Panc1 (cell line): ENCODE measurements around the gene TEX264. TPM values are rescaled to one million over a fixed set of nuclear protein-coding genes. Genes with fewer than 3 reads are reported as not detected.

Experiments used
- ATAC-seq: fragments of 200-7000 bp; cut with Tn5 transposase; 2 replicates; pipeline ENCODE4 v1.9.1; 2020; ENCODE audit warnings: mild to moderate bottlenecking, moderate library complexity
- BruUV-seq: library from RNA; stranded (reverse); fragments of 400-500 nt; replicated peaks from 2 replicates; lab custom pipeline; 2021; lab: Mats Ljungman, UMichigan
- CTCF ChIA-PET: fragments of 300-600 bp; sonication (Branson Sonifier 250); formaldehyde crosslinking; loops from one replicate; lab custom pipeline; 2022; ENCODE audit warnings: antibody characterized with exemption; lab: Charles Lee
- POLR2A ChIA-PET: fragments of 300-600 bp; sonication (Branson Sonifier 250); formaldehyde crosslinking; loops from one replicate; lab custom pipeline; 2022; ENCODE audit warnings: antibody characterized with exemption; lab: Charles Lee
- DNase-seq: peaks from one replicate; pipeline ENCODE4 v3.0.0-alpha.2; 2010; ENCODE audit warnings: low read depth, low spot score
- H3K27ac ChIP-seq: 2 replicates; pipeline ENCODE4 v1.5.1; 2011; ENCODE audit warnings: mild to moderate bottlenecking, low read length, inconsistent platforms
- H3K27me3 ChIP-seq: fragments of 200-500 bp; sonication (Bioruptor generic); 2 replicates; pipeline ENCODE4 v1.6.0; 2014; ENCODE audit warnings: low read length, inconsistent platforms; ENCODE audit not compliant: control insufficient read depth, insufficient read depth
- H3K36me3 ChIP-seq: fragments of 200-500 bp; sonication (Bioruptor generic); 2 replicates; pipeline ENCODE4 v1.5.1; 2014; ENCODE audit warnings: inconsistent platforms, mild to moderate bottlenecking, low read length, moderate library complexity; ENCODE audit not compliant: control insufficient read depth, insufficient read depth
- H3K4me1 ChIP-seq: 2 replicates; pipeline ENCODE4 v1.5.1; 2011; ENCODE audit warnings: inconsistent platforms, mild to moderate bottlenecking, low read length, moderate library complexity; ENCODE audit not compliant: control insufficient read depth, insufficient read depth
- H3K4me3 ChIP-seq, 2 experiments: 2 replicates each; pipeline ENCODE4 v1.5.1; 2011 to 2012; ENCODE audit warnings: low read depth in 2 of 2, low read length in 2 of 2, mild to moderate bottlenecking in 2 of 2, inconsistent platforms in 1 of 2, moderate library complexity in 1 of 2
- H3K9me3 ChIP-seq: fragments of 200-500 bp; sonication (Bioruptor generic); 2 replicates; pipeline ENCODE4 v1.5.1; 2014; ENCODE audit warnings: low read depth, mild to moderate bottlenecking, inconsistent platforms, low read length, moderate library complexity; ENCODE audit not compliant: control insufficient read depth, insufficient read depth
- CTCF ChIP-seq: fragments of 450-650 bp; IDR thresholded peaks from 2 replicates; pipeline ENCODE4 v1.5.1; 2017; ENCODE audit warnings: mild to moderate bottlenecking
- POLR2AphosphoS5 ChIP-seq: IDR thresholded peaks from 2 replicates; pipeline ENCODE4 v1.6.1; 2012; ENCODE audit warnings: mild to moderate bottlenecking, low read depth, low read length, moderate library complexity
- REST ChIP-seq, 2 experiments: IDR thresholded peaks; 2 replicates each; pipeline ENCODE4 v1.6.1; 2011 to 2012; ENCODE audit warnings: low read depth in 2 of 2, control low read depth in 1 of 2, low read length in 1 of 2, mild to moderate bottlenecking in 1 of 2, moderate library complexity in 1 of 2; ENCODE audit not compliant: insufficient read depth in 1 of 2
- SIN3A ChIP-seq: IDR thresholded peaks from 2 replicates; pipeline ENCODE4 v1.6.1; 2012; ENCODE audit warnings: low read depth, mild to moderate bottlenecking, low read length, moderate library complexity, borderline replicate concordance; ENCODE audit not compliant: insufficient read depth
- TCF7L2 ChIP-seq: IDR thresholded peaks from 2 replicates; pipeline ENCODE4 v1.6.1; 2011; ENCODE audit warnings: mild to moderate bottlenecking, low read depth, low read length, inconsistent platforms
- in situ Hi-C: cut with HindIII; loops from 2 replicates; pipeline ENCODE4 v1.10.0; 2016; ENCODE audit warnings: low sequenced_read_pairs, low pct_unique_long_range_greater_than_20kb
- intact Hi-C: fragments of 100-400 bp; cut with micrococcal nuclease; formaldehyde crosslinking; loops from one replicate; pipeline ENCODE4 v1.10.0; 2022; ENCODE audit not compliant: unreplicated experiment
- total RNA-seq: library from RNA; stranded (reverse); gene quantifications from one replicate; pipeline ENCODE4 v1.2.1, GENCODE V29; 2021; ENCODE audit not compliant: unreplicated experiment

TEX264 gene
- total RNA-seq, 1 experiment from 2014 or later = 45.8 TPM

GRCh38 chr3:51684971-51685751 is 14.1 kb downstream of the TEX264 start (continued):
- TF ChIP-seq CTCF = no peak

GRCh38 chr3:51686056-51686455 is 15.0 kb downstream of the TEX264 start:
- intact Hi-C loops = no loop called here
- TF ChIP-seq SIN3A (no peak), TCF7L2 (no peak), REST (IDR thresholded peaks at IDR 0.05; ENCODE audit: insufficient read depth in 1 of 2, low read depth in 2 of 2, low read length in 1 of 2) (no peak), POLR2AphosphoS5 (no peak), CTCF (no peak)
- H3K4me3 ChIP-seq = no peak overlapping the region
- H3K27me3 ChIP-seq = no peaks in the 10 kb centered on the region
- CTCF ChIA-PET = no interaction called here
- BruUV-seq = no TSS peak
- DNase-seq (no peak), ATAC-seq (no peak)
- H3K36me3 ChIP-seq = no peaks in the 10 kb centered on the region; the same call in 1 of the 2 replicates
- no peak overlapping the region for H3K27ac ChIP-seq
- in situ Hi-C loops = no loop called here
- H3K4me1 ChIP-seq = no peaks in the 10 kb centered on the region
- H3K9me3 ChIP-seq = no peaks in the 10 kb centered on the region
- POLR2A ChIA-PET = no interaction called here

GRCh38 chr3:51686512-51687215 is 15.6 kb downstream of the TEX264 start:
- no peaks in the 10 kb centered on the region for H3K9me3 ChIP-seq
- ChIA-PET POLR2A (no interaction called here), CTCF (no interaction called here)
- in situ Hi-C loops = no loop called here
- TF ChIP-seq REST (IDR thresholded peaks at IDR 0.05; ENCODE audit: insufficient read depth in 1 of 2, low read depth in 2 of 2, low read length in 1 of 2) = no peak
- TF ChIP-seq TCF7L2 = no peak
- no peak for TF ChIP-seq CTCF
- TF ChIP-seq SIN3A = no peak
- no peak for ATAC-seq
- no TSS peak for BruUV-seq
- H3K4me3 ChIP-seq = no peak overlapping the region
- H3K27ac ChIP-seq = no peak overlapping the region
- no peaks in the 10 kb centered on the region for H3K4me1 ChIP-seq
- H3K36me3 ChIP-seq = no peaks in the 10 kb centered on the region; the same call in 1 of the 2 replicates
- intact Hi-C loops = no loop called here
- no peak for DNase-seq
- no peaks in the 10 kb centered on the region for H3K27me3 ChIP-seq
